HG03439 (cell line): Measurements from ENCODE around the gene HECTD1.
"Not testable (repeated sequence)": the region's sequence is repeated elsewhere in the genome, so short reads cannot be mapped to it uniquely, and the experiment has no call there.

Experiments used
- ATAC-seq: cut with Tn5 transposase; IDR thresholded peaks from one replicate; pipeline ENCODE4 v1.9.1; 2021; ENCODE audit warnings: mild to moderate bottlenecking, moderate library complexity; ENCODE audit not compliant: unreplicated experiment

The HECTD1 gene

DNA sequence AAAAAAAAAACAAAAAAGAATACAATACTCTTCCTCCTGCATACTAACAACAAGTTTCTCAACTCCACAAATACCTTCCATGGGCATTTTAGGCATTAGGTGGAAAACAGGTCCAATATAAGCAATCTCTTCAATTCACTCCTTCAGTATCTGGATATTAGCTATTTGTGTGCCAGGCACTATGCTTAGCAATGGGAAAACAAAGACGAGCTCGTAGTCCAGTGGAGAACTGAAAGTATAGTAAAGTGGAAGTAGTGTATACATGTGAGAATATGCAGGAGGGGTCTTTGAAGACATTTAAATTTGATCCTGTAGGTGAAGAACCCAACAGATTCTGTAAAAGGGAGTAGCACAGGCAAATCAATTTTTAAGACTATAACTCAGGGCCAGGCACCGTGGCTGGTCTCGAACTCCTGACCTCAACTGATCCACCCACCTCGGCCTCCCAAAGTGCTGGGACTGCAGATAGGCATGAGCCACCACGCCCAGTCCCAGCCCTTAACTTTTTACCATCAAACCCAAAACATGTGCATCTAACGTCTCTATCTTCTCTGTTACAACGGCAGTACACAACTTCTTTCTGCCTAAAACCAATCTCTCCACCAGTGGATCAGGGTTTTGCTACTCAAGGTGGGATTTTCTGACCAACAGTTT lies 10.6 kb downstream of the HECTD1 start:
- ATAC-seq: no peak

DNA sequence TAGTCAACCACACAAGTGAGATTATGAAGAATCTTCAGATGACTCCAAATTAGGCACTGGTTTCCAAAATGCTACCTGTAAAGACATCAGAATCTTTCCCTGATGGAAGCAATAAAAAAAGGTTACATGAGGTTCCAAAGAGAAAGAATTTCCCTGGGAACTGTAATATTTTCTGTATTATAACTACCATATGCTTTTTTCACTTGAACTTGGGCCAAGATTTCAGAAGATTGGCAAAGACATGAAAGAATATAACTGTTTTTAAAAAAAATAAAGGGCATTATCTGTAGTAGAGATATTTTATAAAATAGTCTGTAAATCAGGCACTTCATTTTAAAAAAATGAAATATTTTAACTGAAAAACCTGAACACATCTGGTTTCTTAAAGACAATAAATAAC lies 12.9 kb downstream of the HECTD1 start:
- ATAC-seq: no peak

DNA sequence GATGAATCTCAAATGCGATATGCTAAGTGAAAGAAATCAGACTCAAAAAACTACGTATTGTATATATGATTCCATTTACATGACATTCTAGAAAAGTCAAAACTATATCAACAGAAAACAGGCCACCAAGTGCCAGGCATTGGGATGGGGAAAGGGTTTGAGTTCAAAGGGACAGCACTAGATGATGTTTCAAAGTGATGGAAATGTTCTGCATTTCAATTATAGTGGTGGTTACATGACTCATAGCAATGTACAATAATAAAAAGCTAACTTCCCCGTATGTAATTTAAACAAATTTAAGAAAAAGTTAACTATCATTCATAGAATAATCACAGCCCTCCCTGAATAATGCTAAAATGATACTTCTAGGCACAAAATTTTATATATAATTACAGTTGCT lies 13.5 kb downstream of the HECTD1 start:
- ATAC-seq: no peak

DNA sequence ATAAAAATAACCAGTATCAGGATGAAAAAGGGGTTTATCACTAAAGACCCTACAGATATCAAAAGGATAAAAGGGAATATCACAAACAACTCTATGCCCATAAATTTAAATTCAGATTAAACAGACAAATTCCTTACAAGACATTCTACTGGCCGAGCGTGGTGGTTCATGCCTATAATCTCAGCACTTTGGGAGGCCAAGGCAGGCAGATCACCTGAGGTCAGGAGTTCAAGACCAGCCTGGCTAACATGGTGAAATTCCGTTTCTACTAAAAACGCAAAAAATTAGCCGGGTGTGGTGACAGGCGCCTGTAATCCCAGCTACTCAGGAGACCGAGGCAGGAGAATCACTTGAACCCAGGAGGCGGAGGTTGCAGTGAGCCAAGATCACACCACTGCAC lies 15.0 kb downstream of the HECTD1 start:
- not testable (repeated sequence) for ATAC-seq

DNA sequence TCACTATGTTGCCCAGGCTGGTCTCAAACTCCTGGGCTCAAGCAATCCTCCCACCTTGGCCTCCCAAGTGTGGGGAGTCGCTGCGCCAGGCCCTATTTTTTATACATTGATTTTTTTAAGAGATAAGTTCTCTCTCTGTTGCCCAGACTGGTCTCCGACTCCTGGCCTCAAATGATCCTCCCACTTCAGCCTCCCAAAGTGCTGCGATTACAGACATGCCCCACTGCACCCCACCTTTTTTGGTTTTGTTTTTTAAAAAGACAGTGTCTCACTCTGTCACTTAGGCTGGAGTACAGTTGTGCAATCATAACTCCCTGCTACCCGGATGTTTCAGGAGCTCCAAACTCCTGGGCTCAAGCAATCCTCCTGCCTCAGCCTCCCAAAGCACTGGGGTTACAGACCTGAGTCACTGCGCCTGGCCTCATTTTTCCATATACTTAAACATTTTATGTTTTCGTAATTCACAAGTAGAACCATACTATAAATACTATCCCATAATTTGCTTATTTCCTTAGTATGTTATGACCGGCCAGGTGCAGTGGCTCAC lies 16.8 kb downstream of the HECTD1 start:
- ATAC-seq: no peak

DNA sequence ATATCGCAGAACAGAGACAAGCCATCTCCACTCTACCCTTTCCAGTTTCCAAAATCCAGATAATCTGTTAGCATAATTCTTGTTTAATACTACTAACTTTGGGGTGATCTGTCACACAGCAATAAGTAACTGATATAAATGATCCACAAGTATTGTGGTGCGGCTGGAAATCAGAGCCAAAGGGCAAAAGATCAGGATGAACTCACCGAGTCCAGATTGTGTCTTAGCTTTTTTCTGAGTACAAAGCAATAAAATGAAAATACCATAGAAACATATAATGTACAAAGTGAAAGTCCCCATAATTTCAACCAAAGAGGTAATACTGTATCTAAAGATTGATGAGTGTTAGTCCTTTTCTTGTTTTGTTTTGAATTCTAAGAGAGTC lies 17.4 kb downstream of the HECTD1 start:
- no peak for ATAC-seq

DNA sequence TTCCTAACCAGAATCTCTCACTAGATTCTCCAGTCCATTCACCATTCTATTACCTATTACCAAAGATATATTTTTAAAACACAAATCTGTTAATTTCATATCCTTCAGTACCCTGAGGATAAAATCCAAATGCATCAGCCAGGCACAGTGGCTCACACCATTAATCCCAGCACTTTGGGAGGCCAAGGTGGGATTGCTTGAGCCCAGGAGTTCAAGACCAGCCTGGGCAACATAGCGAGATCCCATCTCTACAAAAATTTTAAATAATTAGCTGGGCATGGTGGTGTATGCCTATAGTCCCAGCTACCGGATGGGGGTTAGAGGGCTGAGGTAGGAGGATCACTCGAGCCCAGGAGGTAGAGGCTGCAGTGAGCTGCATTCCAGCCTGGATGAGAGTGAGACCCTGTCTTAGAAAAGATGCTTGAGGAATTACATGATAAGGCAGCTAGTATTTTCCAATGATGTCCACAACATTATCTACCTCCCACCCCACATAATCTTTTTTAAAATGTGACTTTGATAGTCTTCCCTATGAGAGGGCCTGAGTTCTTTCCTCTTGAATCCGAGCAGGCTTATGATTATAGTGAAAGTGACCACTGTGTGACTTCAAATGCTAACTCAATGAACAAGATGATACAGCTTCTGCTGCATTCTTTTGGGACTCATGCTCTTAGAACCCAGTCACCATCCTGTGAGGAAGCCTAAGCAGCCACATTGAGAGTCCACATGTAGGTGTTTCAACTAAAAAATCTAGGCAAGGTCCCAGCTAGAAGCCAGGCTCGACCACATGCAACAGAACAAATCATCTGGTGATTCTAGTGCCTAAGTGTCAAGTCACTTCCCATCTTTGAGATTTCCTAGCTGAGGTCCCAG lies 18.0 kb downstream of the HECTD1 start:
- no peak for ATAC-seq

DNA sequence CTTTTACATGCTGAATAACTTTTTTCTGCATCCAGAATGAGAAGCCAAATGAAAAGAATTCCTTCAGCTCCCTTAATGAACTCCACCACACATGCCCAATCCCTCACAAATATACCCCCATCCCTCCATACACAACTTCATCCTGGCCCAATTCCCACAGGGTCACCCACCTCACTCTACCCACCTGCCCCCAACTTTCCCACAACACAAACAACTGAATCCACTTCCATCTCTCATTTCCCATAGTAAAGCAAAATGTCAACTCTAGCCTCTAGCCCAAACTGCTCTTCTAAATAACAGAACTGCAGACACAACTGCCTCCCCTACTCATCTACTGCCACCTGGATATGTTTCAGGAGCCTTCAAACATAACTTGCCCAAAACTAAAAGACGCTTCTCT lies 18.8 kb downstream of the HECTD1 start:
- no peak for ATAC-seq

DNA sequence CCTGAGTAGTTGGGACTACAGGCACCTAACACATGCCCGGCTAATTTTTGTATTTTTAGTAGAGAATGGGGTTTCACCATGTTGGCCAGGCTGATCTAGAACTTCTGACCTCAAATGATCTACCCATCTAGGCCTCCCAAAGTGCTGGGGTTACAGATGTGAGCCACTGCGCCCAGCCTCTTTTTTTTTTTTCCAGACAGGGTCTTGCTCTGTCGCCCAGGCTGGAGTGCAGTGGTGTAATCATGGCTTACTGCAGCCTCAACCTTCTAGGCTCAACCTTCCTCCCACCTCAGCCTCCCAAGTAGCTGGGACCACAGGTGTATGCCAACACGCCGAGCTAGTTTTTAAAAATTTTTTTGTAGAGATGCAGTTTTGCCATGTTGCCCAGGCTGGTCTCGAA lies 25.6 kb downstream of the HECTD1 start:
- not testable (repeated sequence) for ATAC-seq

DNA sequence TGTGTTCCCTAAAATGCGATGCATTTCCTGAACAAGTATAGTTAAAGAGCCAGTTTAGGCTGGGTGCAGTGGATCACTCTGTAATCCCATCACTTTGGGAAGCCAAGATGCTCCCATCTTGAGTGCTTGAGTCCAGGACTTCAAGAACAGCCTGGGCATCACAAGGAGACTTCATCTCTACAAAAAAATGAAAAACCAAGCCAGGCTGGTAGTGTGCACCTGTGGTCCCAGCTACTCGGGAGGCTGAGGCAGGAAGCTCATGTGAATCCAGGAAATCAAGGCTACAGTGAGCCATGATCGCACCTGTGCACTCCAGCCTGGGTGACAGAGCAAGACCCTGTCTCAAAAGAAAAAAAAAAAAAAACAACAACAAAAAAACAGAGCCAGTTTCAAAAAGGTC lies 26.3 kb downstream of the HECTD1 start:
- ATAC-seq: no peak

DNA sequence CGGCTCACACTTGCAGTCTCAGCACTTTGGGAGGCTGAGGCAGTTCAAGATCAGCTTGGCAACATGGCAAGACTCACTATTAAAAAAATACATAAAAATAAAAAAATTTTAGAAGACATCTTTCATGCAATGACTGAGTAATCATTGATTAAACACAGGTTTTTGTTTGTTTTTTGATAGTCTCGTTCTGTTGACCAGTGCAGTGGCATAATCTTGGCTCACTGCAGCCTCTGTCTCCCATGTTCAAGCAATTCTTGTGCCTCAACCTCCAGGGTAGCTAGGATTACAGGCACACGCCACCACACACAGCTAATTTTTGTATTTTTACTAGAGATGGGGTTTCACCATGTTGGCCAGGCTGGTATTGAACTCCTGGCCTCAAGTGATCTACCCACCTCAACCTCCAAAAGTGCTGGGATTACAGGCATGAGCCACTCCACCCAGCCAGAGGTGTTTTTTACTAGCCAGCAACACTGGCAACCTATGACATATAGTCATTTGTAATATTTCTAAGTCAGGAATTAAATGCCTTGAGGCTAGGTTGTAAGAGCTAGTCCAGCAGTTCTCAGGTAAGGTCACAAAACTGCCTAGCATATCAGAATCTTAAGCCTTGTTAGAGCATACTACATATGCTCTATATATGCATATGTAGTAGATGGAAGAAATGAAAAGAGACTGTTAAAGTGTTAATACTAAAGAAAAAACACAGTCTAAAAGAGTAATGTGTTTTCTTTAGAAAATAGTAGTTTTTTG lies 27.1 kb downstream of the HECTD1 start:
- no peak for ATAC-seq

DNA sequence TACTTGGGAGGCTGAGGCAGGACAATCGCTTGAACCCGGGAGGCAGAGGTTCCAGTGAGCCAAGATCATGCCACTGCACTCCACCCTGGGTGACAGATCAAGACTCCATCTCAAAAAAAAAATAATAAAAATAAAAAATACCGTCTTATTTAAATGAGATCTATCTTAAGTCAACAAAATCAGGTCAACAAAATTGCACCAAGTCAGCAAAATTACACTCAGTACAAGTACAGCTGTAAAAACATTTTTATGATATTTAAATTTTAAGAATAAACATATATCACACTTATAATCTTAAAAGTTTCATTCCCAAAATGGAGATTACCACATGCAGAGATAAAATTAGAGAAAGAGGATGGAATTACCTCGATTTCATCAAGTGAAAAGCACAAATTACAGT lies 33.2 kb downstream of the HECTD1 start:
- no peak for ATAC-seq

DNA sequence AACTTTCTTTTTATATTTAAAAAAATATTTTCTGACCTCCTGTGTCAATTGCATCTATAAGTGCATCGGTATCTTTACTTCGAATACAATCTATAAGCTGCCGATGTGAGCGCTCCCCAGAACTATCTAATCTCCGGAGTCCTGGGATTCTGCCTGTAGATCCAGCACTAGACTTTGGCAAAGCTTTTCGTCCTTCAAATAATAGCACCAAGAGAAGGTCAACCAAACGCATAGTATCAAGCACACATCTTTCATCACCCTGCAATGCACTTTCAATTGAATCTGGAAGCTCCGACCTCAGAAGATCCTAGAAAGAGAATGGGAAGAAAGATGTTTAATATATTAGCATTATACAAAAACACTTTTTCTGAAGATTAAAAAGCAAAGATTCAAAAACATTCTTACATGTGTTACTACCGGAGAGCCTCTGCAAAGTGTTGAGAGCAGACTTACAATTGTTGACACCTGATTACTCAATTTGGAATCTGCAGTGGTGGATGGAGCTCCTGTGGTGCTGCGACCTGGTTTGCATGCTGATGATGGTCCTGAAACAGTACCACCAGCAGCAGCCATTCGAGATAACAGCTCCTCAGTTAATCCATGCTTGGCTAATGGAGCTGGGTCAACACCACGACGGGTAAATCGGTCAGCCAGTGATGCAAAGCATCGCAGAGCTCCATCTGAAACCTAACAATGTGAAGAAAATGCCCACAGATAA lies 34.3 kb downstream of the HECTD1 start:
- no peak for ATAC-seq

DNA sequence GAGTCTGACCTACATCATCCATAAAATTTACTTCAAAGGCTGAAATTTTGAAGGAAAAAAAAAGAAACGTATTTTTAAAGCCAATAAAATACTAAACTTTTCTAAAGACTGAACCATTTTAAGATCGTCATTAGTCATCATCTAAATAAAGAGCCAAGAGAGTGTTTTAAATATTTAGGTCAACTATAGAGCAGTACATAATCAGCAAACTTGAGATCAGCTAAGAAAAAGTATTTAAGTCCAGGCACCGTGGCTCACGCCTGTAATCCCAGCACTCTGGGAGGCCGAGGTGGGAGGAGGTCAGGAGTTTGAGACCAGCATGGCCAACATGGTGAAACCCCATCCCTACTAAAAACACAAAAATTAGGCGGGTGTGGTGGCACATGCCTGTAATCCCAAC lies 35.5 kb downstream of the HECTD1 start:
- no peak for ATAC-seq

DNA sequence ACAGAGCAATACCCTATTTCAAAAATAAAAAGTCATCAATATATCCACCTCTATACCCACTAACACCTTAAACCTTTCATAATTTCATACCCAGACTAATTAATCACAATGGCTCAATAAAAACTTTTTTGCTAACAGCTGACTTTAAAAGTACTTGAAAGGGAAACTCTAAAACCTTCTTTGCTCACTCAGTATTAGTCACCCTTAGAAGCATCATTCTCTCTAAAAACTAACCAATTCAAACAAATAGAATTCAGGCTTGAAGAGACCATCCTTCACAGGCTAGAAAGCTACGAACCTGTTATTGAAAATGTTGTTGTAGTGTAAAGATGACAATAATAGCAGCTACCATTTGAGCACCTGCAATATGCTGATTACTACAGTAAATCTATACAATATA lies 37.2 kb downstream of the HECTD1 start:
- ATAC-seq: no peak

DNA sequence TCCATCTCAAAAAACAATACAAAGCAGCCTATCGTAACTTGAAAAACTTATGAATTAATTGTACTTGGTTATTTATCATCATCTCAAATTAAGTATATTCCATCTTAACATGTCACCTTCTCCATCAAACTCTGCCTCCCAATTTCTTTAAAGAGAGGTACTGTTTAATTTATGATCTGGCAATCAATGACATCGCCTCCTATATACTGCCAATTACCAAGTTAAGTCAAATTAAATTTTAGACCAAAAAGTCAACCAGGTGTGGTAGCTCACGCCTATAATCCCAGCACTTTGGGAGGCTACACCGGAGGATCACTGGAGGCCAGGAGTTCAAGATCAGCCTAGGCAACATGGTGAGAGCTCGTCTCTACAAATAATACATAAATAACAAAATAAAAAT lies 37.7 kb downstream of the HECTD1 start:
- ATAC-seq: no peak

DNA sequence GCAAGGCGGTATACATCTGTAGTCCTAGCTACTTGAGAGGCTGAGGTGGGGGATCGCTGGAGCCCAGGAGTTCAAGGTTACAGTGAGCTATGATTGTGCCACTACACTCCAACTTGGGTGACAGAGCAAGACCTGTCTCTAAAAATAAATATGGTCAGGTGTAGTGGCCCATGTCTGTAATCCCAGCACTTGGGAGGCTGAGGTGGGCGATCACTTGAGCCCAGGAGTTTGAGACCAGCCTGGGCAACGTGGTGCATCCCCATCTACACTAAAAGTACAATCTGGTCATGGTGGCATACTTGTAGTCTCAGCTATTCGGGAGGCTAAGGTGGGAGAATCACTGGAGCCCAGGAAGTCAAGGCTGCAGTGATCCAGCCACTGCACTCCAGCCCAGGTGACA lies 40.6 kb downstream of the HECTD1 start:
- no peak for ATAC-seq

DNA sequence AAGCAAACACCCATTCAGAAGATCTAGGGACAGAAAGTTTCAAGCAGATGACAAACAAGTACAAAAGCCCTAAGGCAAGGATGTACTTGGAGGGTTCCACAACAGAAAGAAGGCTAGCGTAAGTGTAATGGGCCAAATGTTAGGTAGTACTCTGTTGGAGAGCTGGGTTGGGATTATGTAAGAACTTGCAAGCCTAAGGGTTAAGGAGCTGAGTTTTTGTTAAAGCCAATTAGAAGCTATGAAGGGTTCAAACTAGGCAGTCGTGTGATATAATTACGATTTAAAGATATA lies 41.4 kb downstream of the HECTD1 start:
- ATAC-seq: no peak

DNA sequence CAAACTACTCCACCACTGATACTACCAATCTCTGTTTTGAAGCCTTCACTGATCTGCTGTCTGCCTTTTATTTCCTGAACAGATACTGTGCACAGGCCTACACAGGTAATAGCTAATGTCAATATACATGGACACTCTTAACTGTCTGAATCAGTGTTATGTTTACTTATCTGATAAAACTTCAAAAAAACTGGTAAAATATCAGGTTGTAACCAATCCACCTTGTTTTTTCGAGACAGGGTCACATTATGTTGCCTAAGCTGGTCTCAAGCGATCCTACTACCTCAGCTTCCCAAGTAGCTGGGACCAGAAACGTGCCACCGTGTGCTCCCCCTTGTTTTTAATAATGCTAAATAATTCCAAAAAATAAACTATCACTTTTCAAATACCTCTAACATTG lies 43.5 kb downstream of the HECTD1 start:
- ATAC-seq: no peak

DNA sequence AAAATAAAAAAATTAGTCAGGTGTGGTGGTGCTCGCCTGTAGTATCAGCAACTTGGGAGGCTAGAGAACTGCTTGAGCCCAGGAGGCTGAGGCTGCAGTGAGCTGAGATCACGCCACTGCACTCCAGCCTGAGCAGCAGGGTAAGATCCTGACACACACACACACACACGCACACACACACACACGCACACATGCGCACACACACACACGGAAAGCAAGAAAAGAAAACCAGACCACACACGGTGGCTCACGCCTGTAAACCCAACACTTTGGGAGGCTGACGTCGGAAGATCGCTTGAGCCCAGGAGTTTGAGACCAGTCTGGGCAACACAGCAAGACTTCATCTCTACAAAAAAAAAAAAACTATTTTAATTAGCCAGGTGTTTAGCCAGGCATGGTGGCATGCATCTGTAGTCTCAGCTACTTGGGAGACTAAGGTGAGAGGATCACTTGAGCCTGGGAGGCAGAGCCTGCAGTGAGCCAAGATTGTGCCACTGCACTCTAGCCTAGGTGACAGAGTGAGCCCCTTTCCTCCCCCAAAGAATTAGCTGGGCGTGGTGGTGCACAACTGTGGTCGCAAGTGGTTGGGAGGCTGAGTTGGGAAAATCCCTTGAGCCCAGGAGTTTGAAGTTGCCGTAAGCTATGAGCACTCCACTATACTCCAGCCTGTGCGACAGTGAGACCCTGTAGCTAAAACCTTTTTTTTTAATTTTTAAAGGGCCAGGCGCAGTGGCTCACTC lies 44.5 kb downstream of the HECTD1 start:
- ATAC-seq: no peak
